Effector memory CD4-positive, alpha-beta T cell (primary cell): ENCODE data around the gene ERH.

Experiments
- DNase-seq, 3 donors: peaks; one replicate each; pipeline ENCODE4 v3.0.0-alpha.2; 2020
- H3K27ac ChIP-seq: 2 replicates; pipeline ENCODE4 v1.7.0; 2013; ENCODE audit warnings: mild to moderate bottlenecking, low read length, moderate library complexity; ENCODE audit not compliant: insufficient read depth, poor library complexity, severe bottlenecking
- H3K27me3 ChIP-seq: replicated peaks from 2 replicates; pipeline ENCODE4 v1.7.0; 2013; ENCODE audit warnings: mild to moderate bottlenecking, low read length; ENCODE audit not compliant: insufficient read depth, control insufficient read depth, poor library complexity, severe bottlenecking
- H3K36me3 ChIP-seq: 2 replicates; pipeline ENCODE4 v1.7.0; 2013; ENCODE audit warnings: mild to moderate bottlenecking, low read length, moderate library complexity; ENCODE audit not compliant: control insufficient read depth, insufficient read depth
- H3K4me1 ChIP-seq: 2 replicates; pipeline ENCODE4 v1.7.0; 2013; ENCODE audit warnings: low read length, mild to moderate bottlenecking; ENCODE audit not compliant: control insufficient read depth, insufficient read depth, poor library complexity, severe bottlenecking
- H3K4me3 ChIP-seq: 2 replicates; pipeline ENCODE4 v1.7.0; 2013; ENCODE audit warnings: low read length, low read depth, mild to moderate bottlenecking; ENCODE audit not compliant: insufficient read depth, poor library complexity, severe bottlenecking
- H3K9me3 ChIP-seq: 2 replicates; pipeline ENCODE4 v1.7.0; 2013; ENCODE audit warnings: mild to moderate bottlenecking, low read length, moderate library complexity; ENCODE audit not compliant: control insufficient read depth

ERH gene

GRCh38 chr14:69351385-69351784 is 46.7 kb downstream of the ERH start:
- Histone ChIP-seq H3K36me3 (no peaks in the 10 kb centered on the region), H3K27ac (no peak overlapping the region), H3K27me3 (no peaks in the 10 kb centered on the region), H3K9me3 (no peaks in the 10 kb centered on the region), H3K4me1 (peaks cover 9% of the 10 kb centered on the region), H3K4me3 (no peak overlapping the region)
- DNase-seq = no peak

GRCh38 chr14:69350892-69351291 is 47.2 kb downstream of the ERH start:
- no peak overlapping the region for H3K4me3 ChIP-seq
- H3K4me1 ChIP-seq = peaks cover 9% of the 10 kb centered on the region
- DNase-seq = no peak
- H3K27ac ChIP-seq = no peak overlapping the region
- H3K36me3 ChIP-seq = no peaks in the 10 kb centered on the region
- H3K9me3 ChIP-seq = no peaks in the 10 kb centered on the region
- no peaks in the 10 kb centered on the region for H3K27me3 ChIP-seq

GRCh38 chr14:69349091-69349777 is 48.9 kb downstream of the ERH start:
- Histone ChIP-seq H3K9me3 (no peaks in the 10 kb centered on the region), H3K4me3 (no peak overlapping the region), H3K4me1 (peaks cover 4% of the 10 kb centered on the region), H3K27ac (no peak overlapping the region), H3K36me3 (no peaks in the 10 kb centered on the region), H3K27me3 (no peaks in the 10 kb centered on the region)
- no peak for DNase-seq

GRCh38 chr14:69346710-69347109 is 51.4 kb downstream of the ERH start:
- no peak overlapping the region for H3K27ac ChIP-seq
- no peaks in the 10 kb centered on the region for H3K27me3 ChIP-seq
- no peak overlapping the region for H3K4me3 ChIP-seq
- no peaks in the 10 kb centered on the region for H3K4me1 ChIP-seq
- DNase-seq = no peak
- no peaks in the 10 kb centered on the region for H3K9me3 ChIP-seq
- H3K36me3 ChIP-seq = no peaks in the 10 kb centered on the region

- no peaks in the 10 kb centered on the region for H3K4me1 ChIP-seq
- no peaks in the 10 kb centered on the region for H3K36me3 ChIP-seq
- DNase-seq = no peak
- no peak overlapping the region for H3K27ac ChIP-seq
- H3K4me3 ChIP-seq = no peak overlapping the region
- no peaks in the 10 kb centered on the region for H3K9me3 ChIP-seq
- H3K27me3 ChIP-seq = no peaks in the 10 kb centered on the region
Measured at GRCh38 chr14:69345402-69345801, 52.7 kb downstream of the ERH start.

- no peak overlapping the region for H3K4me3 ChIP-seq
- H3K27me3 ChIP-seq = no peaks in the 10 kb centered on the region
- no peak overlapping the region for H3K27ac ChIP-seq
- H3K36me3 ChIP-seq = no peaks in the 10 kb centered on the region
- no peak for DNase-seq
- no peaks in the 10 kb centered on the region for H3K4me1 ChIP-seq
- no peaks in the 10 kb centered on the region for H3K9me3 ChIP-seq
Measured at GRCh38 chr14:69344171-69344570, 53.9 kb downstream of the ERH start.

GRCh38 chr14:69342928-69343525 is 55.1 kb downstream of the ERH start:
- H3K9me3 ChIP-seq = no peaks in the 10 kb centered on the region
- H3K27me3 ChIP-seq = no peaks in the 10 kb centered on the region
- no peak overlapping the region for H3K4me3 ChIP-seq
- no peaks in the 10 kb centered on the region for H3K36me3 ChIP-seq
- no peak overlapping the region for H3K27ac ChIP-seq
- DNase-seq = no peak
- H3K4me1 ChIP-seq = no peaks in the 10 kb centered on the region

- Histone ChIP-seq H3K4me3 (no peak overlapping the region), H3K9me3 (no peaks in the 10 kb centered on the region), H3K4me1 (no peaks in the 10 kb centered on the region), H3K27ac (no peak overlapping the region), H3K36me3 (no peaks in the 10 kb centered on the region), H3K27me3 (no peaks in the 10 kb centered on the region)
- DNase-seq = no peak
Measured at GRCh38 chr14:69339426-69339825, 58.7 kb downstream of the ERH start.

- Histone ChIP-seq H3K27ac (no peak overlapping the region), H3K4me1 (no peaks in the 10 kb centered on the region), H3K9me3 (no peaks in the 10 kb centered on the region), H3K36me3 (no peaks in the 10 kb centered on the region), H3K4me3 (no peak overlapping the region), H3K27me3 (no peaks in the 10 kb centered on the region)
- DNase-seq = no peak
Measured at GRCh38 chr14:69337984-69338383, 60.1 kb downstream of the ERH start.

- no peak overlapping the region for H3K4me3 ChIP-seq
- H3K27me3 ChIP-seq = no peaks in the 10 kb centered on the region
- H3K4me1 ChIP-seq = no peaks in the 10 kb centered on the region
- DNase-seq = no peak
- no peaks in the 10 kb centered on the region for H3K9me3 ChIP-seq
- no peaks in the 10 kb centered on the region for H3K36me3 ChIP-seq
- no peak overlapping the region for H3K27ac ChIP-seq
Measured at GRCh38 chr14:69335371-69335771, 62.7 kb downstream of the ERH start.
